Thymus (tissue), 11 donors: ENCODE results near the gene ISCA1. TPM values are rescaled to one million over a fixed set of nuclear protein-coding genes. Genes with fewer than 3 reads are reported as not detected.

ENCODE experiments used
- DNase-seq, 9 donors: peaks; one replicate each; pipeline ENCODE4 v3.0.0-alpha.2; 2013; ENCODE audit warnings: low spot score in 9 of 9, low read depth in 6 of 9, missing footprints in 1 of 9
- H3K27ac ChIP-seq, 2 donors: one replicate each; pipeline ENCODE4 v1.5.1; 2013; ENCODE audit warnings: control low read depth in 1 of 2, low read depth in 1 of 2, low read length in 1 of 2, mild to moderate bottlenecking in 1 of 2, moderate library complexity in 1 of 2
- H3K27me3 ChIP-seq, 2 donors: one replicate each; pipeline ENCODE4 v1.5.1; 2013; ENCODE audit warnings: low read length in 1 of 2; ENCODE audit not compliant: control insufficient read depth in 2 of 2, insufficient read depth in 1 of 2
- H3K36me3 ChIP-seq, 2 donors: one replicate each; pipeline ENCODE4 v1.5.1; 2013; ENCODE audit warnings: low read length in 1 of 2, mild to moderate bottlenecking in 1 of 2, moderate library complexity in 1 of 2; ENCODE audit not compliant: control insufficient read depth in 2 of 2, insufficient read depth in 2 of 2
- H3K4me1 ChIP-seq, 2 donors: one replicate each; pipeline ENCODE4 v1.5.1; 2013; ENCODE audit warnings: low read length in 2 of 2; ENCODE audit not compliant: control insufficient read depth in 2 of 2, insufficient read depth in 2 of 2
- H3K4me3 ChIP-seq, 2 donors: one replicate each; pipeline ENCODE4 v1.5.1; 2013; ENCODE audit warnings: low read length in 2 of 2, control low read depth in 1 of 2, mild to moderate bottlenecking in 1 of 2
- H3K9me3 ChIP-seq, 2 donors: one replicate each; pipeline ENCODE4 v1.5.1; 2013; ENCODE audit warnings: low read length in 1 of 2, mild to moderate bottlenecking in 1 of 2; ENCODE audit not compliant: control insufficient read depth in 2 of 2, insufficient read depth in 1 of 2
- WGBS: extraction: QIAGEN DNeasy Blood & Tissue Kit; methylation state at CpG from one replicate; pipeline ENCODE4 v1.1.7; 2013; 5-methylcytosine and 5-hydroxymethylcytosine counted together
- polyA plus RNA-seq: library from polyadenylated mRNA; stranded (reverse); fragments of 200-250 nt; gene quantifications from one replicate; pipeline ENCODE4 v1.2.3, GENCODE V29; 2013
- total RNA-seq: library from RNA; stranded (reverse); fragments of 120-200 nt; gene quantifications from one replicate; pipeline ENCODE4 v1.2.4, GENCODE V29; 2013
- donor health status: healthy.

ISCA1 gene
- total and polyA plus RNA-seq, 2 donors = 26.1 to 36.0 TPM

GRCh38 chr9:86230858-86231257, 51.5 kb downstream of the ISCA1 start:
- no peaks in the 10 kb centered on the region for H3K9me3 ChIP-seq
- H3K27ac ChIP-seq = no peak overlapping the region
- no peaks in the 10 kb centered on the region for H3K36me3 ChIP-seq
- H3K4me1 ChIP-seq = no peaks in the 10 kb centered on the region
- DNase-seq = no peak
- no peaks in the 10 kb centered on the region for H3K27me3 ChIP-seq
- H3K4me3 ChIP-seq = no peak overlapping the region
- 95% methylated on average over 2 of the region's 2 CpGs for WGBS

GRCh38 chr9:86222667-86223066, 59.7 kb downstream of the ISCA1 start:
- no peaks in the 10 kb centered on the region for H3K36me3 ChIP-seq
- no peaks in the 10 kb centered on the region for H3K4me1 ChIP-seq
- H3K27me3 ChIP-seq = no peaks in the 10 kb centered on the region
- H3K27ac ChIP-seq = no peak overlapping the region
- no peak for DNase-seq
- 98% methylated on average over 4 of the region's 4 CpGs for WGBS
- no peak overlapping the region for H3K4me3 ChIP-seq
- H3K9me3 ChIP-seq = no peaks in the 10 kb centered on the region

- no peak overlapping the region for H3K27ac ChIP-seq
These were observed 62.7 kb downstream of the ISCA1 start for GRCh38 chr9:86219606-86220005.

GRCh38 chr9:86217076-86217755, 65.1 kb downstream of the ISCA1 start:
- DNase-seq = no peak
- Histone ChIP-seq H3K9me3 (no peaks in the 10 kb centered on the region), H3K4me1 (no peaks in the 10 kb centered on the region), H3K36me3 (no peaks in the 10 kb centered on the region), H3K27ac (no peak overlapping the region), H3K27me3 (no peaks in the 10 kb centered on the region), H3K4me3 (no peak overlapping the region)
- 93% methylated on average over 7 of the region's 7 CpGs for WGBS

More at GRCh38 chr9:86219606-86220005, 62.7 kb downstream of the ISCA1 start:
- 93% methylated on average over 3 of the region's 3 CpGs for WGBS
- Histone ChIP-seq H3K36me3 (no peaks in the 10 kb centered on the region), H3K9me3 (no peaks in the 10 kb centered on the region), H3K27me3 (no peaks in the 10 kb centered on the region), H3K4me1 (no peaks in the 10 kb centered on the region), H3K4me3 (no peak overlapping the region)
- DNase-seq = no peak

Other genes with a start within 250 kb of the ISCA1 start
- gene GOLM1, start 183.0 kb downstream of the ISCA1 start, total RNA-seq = 45.9 TPM
- 41.5 TPM for gene GOLM1, start 183.0 kb downstream of the ISCA1 start, polyA plus RNA-seq
- gene C9orf153, start 22.9 kb downstream of the ISCA1 start, total RNA-seq = 0.19 TPM
- 0.16 TPM for gene C9orf153, start 22.9 kb downstream of the ISCA1 start, polyA plus RNA-seq
- gene TUT7, start 71.9 kb upstream of the ISCA1 start, total RNA-seq = 29.2 TPM
- 25.9 TPM for gene TUT7, start 71.9 kb upstream of the ISCA1 start, polyA plus RNA-seq